Measurements from ENCODE around the gene MYL5. TPM values are rescaled to one million over a fixed set of nuclear protein-coding genes. Genes with fewer than 3 reads are reported as not detected.

Gene MYL5
- total and polyA plus RNA-seq, 2 of the 13 experiments (the other 11 are each of a cell fraction or from before 2014, with no cell fraction given), result 6.5 to 16.0 TPM

DNA sequence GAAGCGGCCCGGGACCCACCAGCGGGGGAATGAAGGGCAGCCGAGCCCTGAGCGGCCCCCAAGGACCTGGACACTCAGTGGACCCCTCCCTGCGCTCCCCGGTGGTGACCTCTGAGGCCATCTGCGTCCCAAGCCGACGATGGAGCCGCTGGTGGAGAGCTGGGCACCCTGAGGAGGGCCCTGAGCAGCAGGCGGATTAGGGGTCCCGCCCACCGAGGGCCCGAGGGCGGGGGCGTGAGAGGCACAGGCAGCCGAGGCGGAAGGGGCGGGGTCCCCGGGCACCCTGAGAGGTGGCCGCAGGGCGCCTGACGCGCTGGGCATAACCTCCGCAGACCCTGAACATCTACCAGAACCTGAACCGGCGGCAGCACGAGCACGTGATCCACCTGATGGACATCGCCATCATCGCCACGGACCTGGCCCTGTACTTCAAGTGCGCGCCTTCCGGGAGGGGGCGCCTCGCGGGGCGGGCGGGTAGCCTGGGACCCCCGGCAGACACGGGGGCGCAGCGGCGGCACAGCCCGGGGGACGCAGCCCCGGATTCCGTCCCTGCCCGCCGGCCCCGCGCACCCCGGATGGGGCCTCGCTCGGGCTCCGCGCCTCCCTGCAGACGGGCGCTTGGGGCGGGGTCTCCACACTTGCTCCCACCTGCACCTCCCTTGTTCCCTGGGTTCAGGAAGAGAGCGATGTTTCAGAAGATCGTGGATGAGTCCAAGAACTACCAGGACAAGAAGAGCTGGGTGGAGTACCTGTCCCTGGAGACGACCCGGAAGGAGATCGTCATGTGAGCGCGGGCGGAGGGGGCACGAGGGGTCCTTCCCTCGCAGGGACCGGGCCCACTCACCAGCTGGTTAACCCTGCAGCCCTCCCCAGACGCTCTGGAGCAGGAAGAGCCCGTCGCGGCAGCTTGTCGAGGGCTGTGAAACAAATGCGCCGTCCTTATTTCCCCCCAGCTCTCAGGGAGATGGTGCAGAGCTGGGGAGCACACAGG is 10.6 kb upstream of the MYL5 start:
- Histone ChIP-seq H3K4me1 (ENCODE audit: insufficient read depth, low read length) (peaks cover 39% of the 10 kb centered on the region), H3K36me3 (replicated peaks in 1 of 2; ENCODE audit: control insufficient read depth in 1 of 2, insufficient read depth in 2 of 2, low read length in 2 of 2) (no peaks in the 10 kb centered on the region), H2AFZ (ENCODE audit: low read length) (no peak overlapping the region), H3K27me3 (ENCODE audit: control insufficient read depth in 1 of 2, insufficient read depth in 2 of 2, low read length in 2 of 2) (peaks cover 3 to 33% of the 10 kb centered on the region in 2 experiments; a peak in 4 of 5 replicates), H3K27ac (ENCODE audit: extremely low read length, insufficient read depth, low read length) (no peak overlapping the region), H3K9ac (ENCODE audit: insufficient read depth, low read depth, low read length) (0 out of 2 replicates have a peak overlapping the region, but pooled peaks have one; percentile 25), H3K4me2 (ENCODE audit: low read depth, low read length) (peak overlapping the region; percentile 69), H3K9me3 (ENCODE audit: low read length) (no peaks in the 10 kb centered on the region), H4K20me1 (ENCODE audit: insufficient read depth, low read length) (no peaks in the 10 kb centered on the region), H3K4me3 (replicated peaks in 1 of 3; ENCODE audit: insufficient read depth in 1 of 3, low read depth in 2 of 3, low read length in 3 of 3) (peak overlapping the region in 2 of 3 experiments; percentile 50 to 63; a peak in 3 of 6 replicates), H3K79me2 (ENCODE audit: insufficient read depth, low read length) (no peaks in the 10 kb centered on the region)
- BruUV-seq (replicated peaks), result no TSS peak
- DNase-seq (ENCODE audit: low spot score), result no peak
- in situ Hi-C loops (cut with HindIII; ENCODE audit: extremely low pct_ligation_motif_present, low pct_unique_long_range_greater_than_20kb) (no loop called here), intact Hi-C loops (cut with micrococcal nuclease; ENCODE audit: unreplicated experiment) (no loop called here)
- no peak for ATAC-seq
- POLR2A ChIA-PET, result interaction anchor here (1.5 kb wide), 1 partner anchor 10 kb away, joined by 7 read pairs; the partner anchor contains the start of genes ATP5ME and MYL5
- WGBS (ENCODE audit: low lambda C conversion rate), result 72% methylated on average over 19 of the region's 80 CpGs
- CTCF ChIA-PET (ENCODE audit: low intra/inter-chr PET ratio, low total read pairs), result no interaction called here
- FAIRE-seq, result no peak
- TF ChIP-seq, protein P1, sequence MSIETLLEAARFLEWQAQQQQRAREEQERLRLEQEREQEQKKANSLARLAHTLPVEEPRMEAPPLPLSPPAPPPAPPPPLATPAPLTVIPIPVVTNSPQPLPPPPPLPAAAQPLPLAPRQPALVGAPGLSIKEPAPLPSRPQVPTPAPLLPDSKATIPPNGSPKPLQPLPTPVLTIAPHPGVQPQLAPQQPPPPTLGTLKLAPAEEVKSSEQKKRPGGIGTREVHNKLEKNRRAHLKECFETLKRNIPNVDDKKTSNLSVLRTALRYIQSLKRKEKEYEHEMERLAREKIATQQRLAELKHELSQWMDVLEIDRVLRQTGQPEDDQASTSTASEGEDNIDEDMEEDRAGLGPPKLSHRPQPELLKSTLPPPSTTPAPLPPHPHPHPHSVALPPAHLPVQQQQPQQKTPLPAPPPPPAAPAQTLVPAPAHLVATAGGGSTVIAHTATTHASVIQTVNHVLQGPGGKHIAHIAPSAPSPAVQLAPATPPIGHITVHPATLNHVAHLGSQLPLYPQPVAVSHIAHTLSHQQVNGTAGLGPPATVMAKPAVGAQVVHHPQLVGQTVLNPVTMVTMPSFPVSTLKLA (IDR thresholded peaks at IDR 0.05), result no peak
- TF ChIP-seq ZNF383 (CRISPR knock-in tag; IDR thresholded peaks at IDR 0.05; ENCODE audit: borderline replicate concordance) (no peak), NR2C2 (CRISPR knock-in tag; IDR thresholded peaks at IDR 0.05; ENCODE audit: borderline replicate concordance) (peak; percentile 75), CCAR2 (optimal IDR thresholded peaks at IDR 0.05; ENCODE audit: low read depth, low read length) (no peak), ZNF326 (CRISPR knock-in tag; IDR thresholded peaks at IDR 0.05; ENCODE audit: borderline replicate concordance) (no peak), GABPB1 (CRISPR knock-in tag; IDR thresholded peaks at IDR 0.05) (peak; percentile 76), GABPA (IDR thresholded peaks at IDR 0.05; ENCODE audit: low read depth, low read length) (no peak), GABPA (CRISPR knock-in tag; IDR thresholded peaks at IDR 0.05; ENCODE audit: low read depth) (0 out of 2 replicates have a peak, but pooled peaks have one; percentile 16), SP5 (CRISPR knock-in tag; IDR thresholded peaks at IDR 0.05; ENCODE audit: borderline replicate concordance, low read depth) (0 out of 2 replicates have a peak, but pooled peaks have one; percentile 13), ZEB1 (IDR thresholded peaks at IDR 0.05; ENCODE audit: insufficient replicate concordance, low read depth) (no peak)
- TF ChIP-seq, protein P2, sequence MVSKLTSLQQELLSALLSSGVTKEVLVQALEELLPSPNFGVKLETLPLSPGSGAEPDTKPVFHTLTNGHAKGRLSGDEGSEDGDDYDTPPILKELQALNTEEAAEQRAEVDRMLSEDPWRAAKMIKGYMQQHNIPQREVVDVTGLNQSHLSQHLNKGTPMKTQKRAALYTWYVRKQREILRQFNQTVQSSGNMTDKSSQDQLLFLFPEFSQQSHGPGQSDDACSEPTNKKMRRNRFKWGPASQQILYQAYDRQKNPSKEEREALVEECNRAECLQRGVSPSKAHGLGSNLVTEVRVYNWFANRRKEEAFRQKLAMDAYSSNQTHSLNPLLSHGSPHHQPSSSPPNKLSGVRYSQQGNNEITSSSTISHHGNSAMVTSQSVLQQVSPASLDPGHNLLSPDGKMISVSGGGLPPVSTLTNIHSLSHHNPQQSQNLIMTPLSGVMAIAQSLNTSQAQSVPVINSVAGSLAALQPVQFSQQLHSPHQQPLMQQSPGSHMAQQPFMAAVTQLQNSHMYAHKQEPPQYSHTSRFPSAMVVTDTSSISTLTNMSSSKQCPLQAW (CRISPR knock-in tag; IDR thresholded peaks at IDR 0.05), result peak; percentile 31; the same call in 1 of the 2 replicates
- TF ChIP-seq, protein P3, sequence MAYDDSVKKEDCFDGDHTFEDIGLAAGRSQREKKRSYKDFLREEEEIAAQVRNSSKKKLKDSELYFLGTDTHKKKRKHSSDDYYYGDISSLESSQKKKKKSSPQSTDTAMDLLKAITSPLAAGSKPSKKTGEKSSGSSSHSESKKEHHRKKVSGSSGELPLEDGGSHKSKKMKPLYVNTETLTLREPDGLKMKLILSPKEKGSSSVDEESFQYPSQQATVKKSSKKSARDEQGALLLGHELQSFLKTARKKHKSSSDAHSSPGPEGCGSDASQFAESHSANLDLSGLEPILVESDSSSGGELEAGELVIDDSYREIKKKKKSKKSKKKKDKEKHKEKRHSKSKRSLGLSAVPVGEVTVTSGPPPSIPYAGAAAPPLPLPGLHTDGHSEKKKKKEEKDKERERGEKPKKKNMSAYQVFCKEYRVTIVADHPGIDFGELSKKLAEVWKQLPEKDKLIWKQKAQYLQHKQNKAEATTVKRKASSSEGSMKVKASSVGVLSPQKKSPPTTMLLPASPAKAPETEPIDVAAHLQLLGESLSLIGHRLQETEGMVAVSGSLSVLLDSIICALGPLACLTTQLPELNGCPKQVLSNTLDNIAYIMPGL (CRISPR knock-in tag; IDR thresholded peaks at IDR 0.05; ENCODE audit: borderline replicate concordance in 1 of 2, low read depth in 1 of 2), result peak in 1 of 2 experiments; percentile 19; a peak in 1 of 4 replicates
- TF ChIP-seq, protein P4, sequence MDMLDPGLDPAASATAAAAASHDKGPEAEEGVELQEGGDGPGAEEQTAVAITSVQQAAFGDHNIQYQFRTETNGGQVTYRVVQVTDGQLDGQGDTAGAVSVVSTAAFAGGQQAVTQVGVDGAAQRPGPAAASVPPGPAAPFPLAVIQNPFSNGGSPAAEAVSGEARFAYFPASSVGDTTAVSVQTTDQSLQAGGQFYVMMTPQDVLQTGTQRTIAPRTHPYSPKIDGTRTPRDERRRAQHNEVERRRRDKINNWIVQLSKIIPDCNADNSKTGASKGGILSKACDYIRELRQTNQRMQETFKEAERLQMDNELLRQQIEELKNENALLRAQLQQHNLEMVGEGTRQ (IDR thresholded peaks at IDR 0.05; ENCODE audit: low read depth, low read length), result no peak
- TF ChIP-seq, protein P4 (CRISPR knock-in tag; IDR thresholded peaks at IDR 0.05; ENCODE audit: borderline replicate concordance), result no peak
